ENCODE data around the gene OGDH. TPM values are rescaled to one million over a fixed set of nuclear protein-coding genes. Genes with fewer than 3 reads are reported as not detected.

OGDH gene
- total RNA-seq, 1 donor from 2014 or later, result 80.0 TPM

DNA sequence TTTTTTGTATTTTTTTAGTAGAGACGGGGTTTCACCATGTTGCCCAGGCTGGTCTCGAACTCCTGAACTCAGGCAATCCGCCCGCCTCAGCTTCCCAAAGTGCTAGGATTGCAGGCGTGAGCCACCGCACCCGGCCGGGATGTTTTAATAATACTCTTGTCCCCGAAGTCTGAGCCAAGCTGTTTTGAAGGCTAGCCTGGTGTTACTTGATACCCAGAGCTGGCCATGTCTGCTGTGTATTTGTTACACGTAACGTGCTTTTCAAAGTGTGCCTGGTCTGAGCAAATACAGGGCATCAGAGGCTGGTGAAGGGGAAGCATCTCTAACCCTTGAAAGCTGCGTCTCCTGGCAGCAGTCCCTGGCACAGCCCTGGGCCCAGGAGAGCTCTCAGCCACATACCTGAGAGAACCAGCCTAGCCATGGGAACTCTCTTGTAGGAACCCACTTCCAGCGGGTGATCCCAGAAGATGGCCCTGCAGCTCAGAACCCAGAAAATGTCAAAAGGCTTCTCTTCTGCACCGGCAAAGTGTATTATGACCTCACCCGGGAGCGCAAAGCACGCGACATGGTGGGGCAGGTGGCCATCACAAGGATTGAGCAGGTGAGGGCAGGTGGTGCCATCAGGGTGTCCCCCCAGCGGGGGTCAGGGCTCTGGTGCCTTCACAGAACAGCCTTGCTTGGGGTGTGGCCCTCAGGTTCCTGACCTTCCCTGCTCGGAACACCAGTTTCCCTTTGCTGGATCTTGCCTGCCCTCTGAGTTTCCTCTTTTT lies 100.5 kb downstream of the OGDH start:
- Mint-ChIP-seq H3K27me3 (ENCODE audit: low read depth) (no peaks in the 10 kb centered on the region), H3K4me3 (ENCODE audit: unreplicated experiment) (no peak overlapping the region), H3K36me3 (ENCODE audit: low read depth) (peaks cover 24% of the 10 kb centered on the region), H3K9me3 (ENCODE audit: low read depth) (no peaks in the 10 kb centered on the region), H3K4me1 (ENCODE audit: low read depth) (no peaks in the 10 kb centered on the region), H3K27ac (ENCODE audit: unreplicated experiment) (no peak overlapping the region)
- DNase-seq (ENCODE audit: low spot score), result peak; percentile 82
- TF ChIP-seq, protein P1, sequence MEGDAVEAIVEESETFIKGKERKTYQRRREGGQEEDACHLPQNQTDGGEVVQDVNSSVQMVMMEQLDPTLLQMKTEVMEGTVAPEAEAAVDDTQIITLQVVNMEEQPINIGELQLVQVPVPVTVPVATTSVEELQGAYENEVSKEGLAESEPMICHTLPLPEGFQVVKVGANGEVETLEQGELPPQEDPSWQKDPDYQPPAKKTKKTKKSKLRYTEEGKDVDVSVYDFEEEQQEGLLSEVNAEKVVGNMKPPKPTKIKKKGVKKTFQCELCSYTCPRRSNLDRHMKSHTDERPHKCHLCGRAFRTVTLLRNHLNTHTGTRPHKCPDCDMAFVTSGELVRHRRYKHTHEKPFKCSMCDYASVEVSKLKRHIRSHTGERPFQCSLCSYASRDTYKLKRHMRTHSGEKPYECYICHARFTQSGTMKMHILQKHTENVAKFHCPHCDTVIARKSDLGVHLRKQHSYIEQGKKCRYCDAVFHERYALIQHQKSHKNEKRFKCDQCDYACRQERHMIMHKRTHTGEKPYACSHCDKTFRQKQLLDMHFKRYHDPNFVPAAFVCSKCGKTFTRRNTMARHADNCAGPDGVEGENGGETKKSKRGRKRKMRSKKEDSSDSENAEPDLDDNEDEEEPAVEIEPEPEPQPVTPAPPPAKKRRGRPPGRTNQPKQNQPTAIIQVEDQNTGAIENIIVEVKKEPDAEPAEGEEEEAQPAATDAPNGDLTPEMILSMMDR (IDR thresholded peaks at IDR 0.05), result no peak

DNA sequence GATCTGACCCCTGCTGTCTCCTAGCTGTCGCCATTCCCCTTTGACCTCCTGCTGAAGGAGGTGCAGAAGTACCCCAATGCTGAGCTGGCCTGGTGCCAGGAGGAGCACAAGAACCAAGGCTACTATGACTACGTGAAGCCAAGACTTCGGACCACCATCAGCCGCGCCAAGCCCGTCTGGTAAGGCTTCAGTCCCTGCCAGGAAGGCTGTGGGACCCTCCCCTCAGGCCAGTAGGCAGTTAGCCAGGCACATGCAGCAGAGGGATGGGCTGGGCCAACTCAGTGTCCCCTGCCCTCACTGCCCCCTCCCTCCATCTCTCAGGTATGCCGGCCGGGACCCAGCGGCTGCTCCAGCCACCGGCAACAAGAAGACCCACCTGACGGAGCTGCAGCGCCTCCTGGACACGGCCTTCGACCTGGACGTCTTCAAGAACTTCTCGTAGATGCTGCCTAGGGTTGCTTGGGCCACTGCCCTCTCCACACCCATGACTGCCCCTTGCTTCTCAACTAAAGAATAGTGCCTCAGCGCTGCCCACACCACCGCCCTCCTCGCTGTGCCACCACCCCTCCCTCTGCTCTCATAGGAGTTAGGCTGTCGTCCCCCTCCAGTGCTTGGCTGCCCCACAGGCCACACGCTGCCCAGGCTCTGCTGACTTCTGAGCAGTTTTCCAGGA lies 101.3 kb downstream of the OGDH start:
- H3K4me3 Mint-ChIP-seq (ENCODE audit: unreplicated experiment), result no peak overlapping the region
- no peak overlapping the region for H3K27ac Mint-ChIP-seq (ENCODE audit: unreplicated experiment)
- no peaks in the 10 kb centered on the region for H3K9me3 Mint-ChIP-seq (ENCODE audit: low read depth)

DNA sequence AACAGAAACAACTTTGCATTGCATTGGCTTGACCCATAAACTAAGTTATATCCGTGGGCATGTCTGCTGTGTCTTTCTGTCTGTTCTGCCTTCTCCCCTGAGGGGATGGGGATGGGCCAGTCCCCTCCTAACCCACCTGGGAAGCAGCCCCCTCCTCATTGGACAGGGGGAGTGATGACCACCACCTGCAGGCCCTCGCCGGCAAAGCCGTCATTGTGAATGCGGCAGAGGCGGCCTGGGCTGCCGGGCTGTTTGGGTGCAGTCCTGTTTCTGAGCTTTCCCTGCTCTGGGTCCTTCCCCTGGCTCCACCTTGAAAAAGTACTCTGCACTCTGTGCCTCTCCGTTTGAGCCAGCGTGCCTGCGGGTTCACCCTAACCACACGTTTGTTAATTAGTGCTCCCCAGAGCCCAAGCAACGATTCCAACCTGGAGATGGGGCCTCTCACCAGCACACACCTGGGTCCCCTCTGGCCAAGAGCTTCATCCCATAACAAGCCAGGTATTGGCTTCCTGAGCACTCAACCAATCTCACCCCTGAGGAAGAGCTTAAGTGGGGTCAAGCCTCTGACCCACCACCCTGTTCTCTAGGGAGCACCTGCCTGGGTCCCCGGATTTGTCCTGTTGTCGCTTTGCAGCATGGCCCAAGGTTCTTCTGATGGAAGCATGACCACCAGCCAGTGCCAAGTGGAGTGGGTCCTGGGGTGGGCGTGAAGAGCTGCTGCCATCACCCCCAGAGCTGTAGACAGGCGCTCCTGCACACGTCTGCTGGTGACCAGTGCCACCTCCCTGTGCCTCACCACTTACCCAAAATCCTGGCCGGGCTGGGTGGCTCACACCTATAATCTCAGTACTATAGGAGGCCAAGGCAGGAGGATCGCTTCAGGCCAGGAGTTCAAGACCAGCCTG lies 102.8 kb downstream of the OGDH start:
- no peak overlapping the region for H3K27ac Mint-ChIP-seq (ENCODE audit: unreplicated experiment)
- H3K9me3 Mint-ChIP-seq (ENCODE audit: low read depth), result no peaks in the 10 kb centered on the region
- H3K36me3 Mint-ChIP-seq (ENCODE audit: low read depth), result peaks cover 20% of the 10 kb centered on the region
- peak; percentile 63 for DNase-seq (ENCODE audit: low spot score)
- H3K4me1 Mint-ChIP-seq (ENCODE audit: low read depth), result no peaks in the 10 kb centered on the region
- no peak overlapping the region for H3K4me3 Mint-ChIP-seq (ENCODE audit: unreplicated experiment)
- TF ChIP-seq, protein P1 (IDR thresholded peaks at IDR 0.05), result no peak
- no peaks in the 10 kb centered on the region for H3K27me3 Mint-ChIP-seq (ENCODE audit: low read depth)

More for the DNA sequence above, 101.3 kb downstream of the OGDH start:
- DNase-seq (ENCODE audit: low spot score), result peak; percentile 90
- TF ChIP-seq, protein P1 (IDR thresholded peaks at IDR 0.05), result no peak
- peaks cover 23% of the 10 kb centered on the region for H3K36me3 Mint-ChIP-seq (ENCODE audit: low read depth)
- no peaks in the 10 kb centered on the region for H3K27me3 Mint-ChIP-seq (ENCODE audit: low read depth)
- H3K4me1 Mint-ChIP-seq (ENCODE audit: low read depth), result no peaks in the 10 kb centered on the region

DNA sequence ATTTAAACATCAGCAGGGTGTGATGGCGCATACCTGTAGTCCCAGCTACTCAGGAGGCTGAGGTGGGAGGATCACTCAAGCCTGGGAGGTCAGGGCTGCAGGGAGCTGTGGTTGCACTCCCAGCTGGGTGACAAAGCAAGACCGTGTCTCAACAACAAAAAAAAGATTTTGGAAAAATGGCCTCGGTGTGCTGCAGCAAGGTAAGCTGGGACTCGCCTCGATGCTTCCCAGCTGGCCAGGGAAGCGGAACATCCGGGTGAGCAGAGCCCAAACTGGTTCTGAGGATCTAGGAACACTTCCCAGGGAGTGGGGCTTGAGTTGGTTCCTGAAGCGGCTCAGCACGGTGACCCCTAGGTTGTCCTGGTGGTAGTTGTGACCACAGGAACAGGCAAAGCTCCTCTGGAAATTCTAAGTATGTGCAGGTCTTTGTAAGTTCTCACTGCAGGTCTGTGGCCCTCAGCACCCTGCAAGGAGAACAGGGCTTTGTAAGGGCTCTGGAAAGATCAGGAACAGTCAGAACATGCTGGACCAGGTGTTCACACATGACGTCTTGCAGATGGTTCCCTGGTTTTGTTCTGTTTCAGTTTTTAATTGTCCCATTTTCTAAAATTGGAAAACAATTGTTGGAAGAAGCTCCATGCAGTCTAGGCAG lies 103.6 kb downstream of the OGDH start:
- H3K4me3 Mint-ChIP-seq (ENCODE audit: unreplicated experiment), result no peak overlapping the region
- no peaks in the 10 kb centered on the region for H3K4me1 Mint-ChIP-seq (ENCODE audit: low read depth)
- H3K27ac Mint-ChIP-seq (ENCODE audit: unreplicated experiment), result no peak overlapping the region
- TF ChIP-seq, protein P1 (IDR thresholded peaks at IDR 0.05), result no peak
- DNase-seq (ENCODE audit: low spot score), result peak; percentile 39
- H3K27me3 Mint-ChIP-seq (ENCODE audit: low read depth), result no peaks in the 10 kb centered on the region
- peaks cover 18% of the 10 kb centered on the region for H3K36me3 Mint-ChIP-seq (ENCODE audit: low read depth)
- no peaks in the 10 kb centered on the region for H3K9me3 Mint-ChIP-seq (ENCODE audit: low read depth)

Data from chondrocyte (in vitro differentiated cells).